ENCODE data around the gene AACS.

- TF ChIP-seq FOXK2 (IDR thresholded peaks at IDR 0.05), result no peak
- TF ChIP-seq BHLHE40 (IDR thresholded peaks at IDR 0.05; ENCODE audit: borderline replicate concordance), result no peak
- TF ChIP-seq NFRKB (IDR thresholded peaks at IDR 0.05), result no peak
- no peak for TF ChIP-seq FOXA1 (IDR thresholded peaks at IDR 0.05)
- TF ChIP-seq TARDBP (IDR thresholded peaks at IDR 0.05), result no peak
- TF ChIP-seq HDGF (IDR thresholded peaks at IDR 0.05; ENCODE audit: borderline replicate concordance), result no peak
Observed at GRCh38 chr12:125145196-125145595, 80.0 kb downstream of the AACS start.
